H9 (cell line): Measurements from ENCODE around the gene TMEM69. TPM values are rescaled to one million over a fixed set of nuclear protein-coding genes. Genes with fewer than 3 reads are reported as not detected.

ENCODE experiments used
- DNase-seq: peaks from one replicate; pipeline ENCODE4 v3.0.0-alpha.2; 2017
- H2AFZ ChIP-seq: one replicate; pipeline ENCODE4 v1.6.1; 2013; ENCODE audit warnings: mild to moderate bottlenecking, low read length, control low read depth, moderate library complexity
- H2AK5ac ChIP-seq: 2 replicates; pipeline ENCODE4 v1.6.1; 2013; ENCODE audit warnings: low read length, control low read depth, mixed read lengths; ENCODE audit not compliant: insufficient read length
- H2BK120ac ChIP-seq: one replicate; pipeline ENCODE4 v1.6.1; 2013; ENCODE audit warnings: low read depth, mild to moderate bottlenecking, low read length, control low read depth, inconsistent platforms; ENCODE audit not compliant: poor library complexity, severe bottlenecking
- H2BK12ac ChIP-seq: 2 replicates; pipeline ENCODE4 v1.6.1; 2013; ENCODE audit warnings: low read length, control low read depth, mixed read lengths, low read depth; ENCODE audit not compliant: insufficient read length
- H2BK15ac ChIP-seq: 2 replicates; pipeline ENCODE4 v1.6.1; 2013; ENCODE audit warnings: low read depth, low read length, control low read depth
- H2BK20ac ChIP-seq: one replicate; pipeline ENCODE4 v1.6.1; 2013; ENCODE audit warnings: low read depth, mild to moderate bottlenecking, low read length, control low read depth, inconsistent platforms; ENCODE audit not compliant: poor library complexity, severe bottlenecking
- H2BK5ac ChIP-seq: 2 replicates; pipeline ENCODE4 v1.6.1; 2013; ENCODE audit warnings: low read length, control low read depth, mixed read lengths; ENCODE audit not compliant: insufficient read length
- H3K14ac ChIP-seq: 2 replicates; pipeline ENCODE4 v1.6.1; 2013; ENCODE audit warnings: low read length, control low read depth; ENCODE audit not compliant: insufficient read depth
- H3K18ac ChIP-seq: 2 replicates; pipeline ENCODE4 v1.6.1; 2013; ENCODE audit warnings: low read depth, mild to moderate bottlenecking, mixed read lengths, low read length, control low read depth; ENCODE audit not compliant: insufficient read length
- H3K23ac ChIP-seq: 2 replicates; pipeline ENCODE4 v1.6.1; 2013; ENCODE audit warnings: low read length, control low read depth, mixed read lengths, low read depth; ENCODE audit not compliant: insufficient read length
- H3K23me2 ChIP-seq: 2 replicates; pipeline ENCODE4 v1.6.1; 2013; ENCODE audit warnings: low read depth, mild to moderate bottlenecking, mixed read lengths, low read length, control low read depth; ENCODE audit not compliant: insufficient read length, poor library complexity, severe bottlenecking
- H3K27ac ChIP-seq: 2 replicates; pipeline ENCODE4 v1.5.1; 2013; ENCODE audit warnings: low read length, control low read depth, mixed read lengths, low read depth; ENCODE audit not compliant: insufficient read length
- H3K27me3 ChIP-seq: 2 replicates; pipeline ENCODE4 v1.6.1; 2013; ENCODE audit warnings: low read length, control low read depth, inconsistent platforms; ENCODE audit not compliant: insufficient read depth
- H3K4ac ChIP-seq: 2 replicates; pipeline ENCODE4 v1.6.1; 2013; ENCODE audit warnings: low read depth, mild to moderate bottlenecking, control low read depth, inconsistent platforms, low read length, moderate library complexity
- H3K4me1 ChIP-seq: 2 replicates; pipeline ENCODE4 v1.6.1; 2013; ENCODE audit warnings: low read length, control low read depth, inconsistent platforms; ENCODE audit not compliant: insufficient read depth
- H3K4me2 ChIP-seq: 2 replicates; pipeline ENCODE4 v1.6.1; 2013; ENCODE audit warnings: low read length, control low read depth, mixed read lengths; ENCODE audit not compliant: insufficient read length, insufficient read depth
- H3K56ac ChIP-seq: 2 replicates; pipeline ENCODE4 v1.6.1; 2013; ENCODE audit warnings: low read depth, mild to moderate bottlenecking, mixed read lengths, low read length, control low read depth; ENCODE audit not compliant: insufficient read length
- H3K79me1 ChIP-seq: 2 replicates; pipeline ENCODE4 v1.6.1; 2013; ENCODE audit warnings: low read depth, mild to moderate bottlenecking, moderate library complexity, low read length, control low read depth, inconsistent platforms; ENCODE audit not compliant: insufficient read depth, poor library complexity, severe bottlenecking
- H3K79me2 ChIP-seq: 2 replicates; pipeline ENCODE4 v1.6.1; 2013; ENCODE audit warnings: low read length, control low read depth, inconsistent platforms; ENCODE audit not compliant: insufficient read depth
- H3K9ac ChIP-seq: 2 replicates; pipeline ENCODE4 v1.6.1; 2013; ENCODE audit warnings: low read length, control low read depth, mixed read lengths; ENCODE audit not compliant: insufficient read length; ENCODE audit errors: extremely low read depth
- H3K9me3 ChIP-seq: one replicate; pipeline ENCODE4 v1.6.1; 2013; ENCODE audit warnings: low read depth, low read length, inconsistent platforms; ENCODE audit not compliant: control insufficient read depth
- H3T11ph ChIP-seq: one replicate; pipeline ENCODE4 v1.6.1; 2013; ENCODE audit warnings: mild to moderate bottlenecking, low read length, control low read depth, inconsistent platforms
- H4K20me1 ChIP-seq: one replicate; pipeline ENCODE4 v1.6.1; 2013; ENCODE audit not compliant: control insufficient read depth, insufficient read length, insufficient read depth
- H4K5ac ChIP-seq: 2 replicates; pipeline ENCODE4 v1.6.1; 2013; ENCODE audit warnings: low read depth, mild to moderate bottlenecking, mixed read lengths, low read length, control low read depth; ENCODE audit not compliant: insufficient read length
- H4K8ac ChIP-seq: replicated peaks from 2 replicates; pipeline ENCODE4 v1.6.1; 2013; ENCODE audit warnings: low read length, control low read depth, mixed read lengths, low read depth; ENCODE audit not compliant: insufficient read length
- H4K91ac ChIP-seq: 2 replicates; pipeline ENCODE4 v1.6.1; 2013; ENCODE audit warnings: low read depth, mild to moderate bottlenecking, moderate library complexity, mixed read lengths, low read length, control low read depth; ENCODE audit not compliant: insufficient read length
- H3K27ac Mint-ChIP-seq, 3 experiments: 2 replicates in 2 of 3; 3 replicates in 1 of 3; pipeline ENCODE4 v1.8.0; 2020 to 2021; ENCODE audit warnings: mixed read lengths in 3 of 3, mild to moderate bottlenecking in 1 of 3, moderate library complexity in 1 of 3
- H3K27me3 Mint-ChIP-seq: 2 replicates; pipeline ENCODE4 v1.8.0; 2021; ENCODE audit warnings: low read depth, mild to moderate bottlenecking, moderate library complexity, mixed read lengths
- H3K36me3 Mint-ChIP-seq, 3 experiments: 2 replicates in 2 of 3; 3 replicates in 1 of 3; pipeline ENCODE4 v1.8.0; 2020 to 2021; ENCODE audit warnings: low read depth in 3 of 3, mixed read lengths in 3 of 3; ENCODE audit not compliant: insufficient read depth in 1 of 3
- H3K4me1 Mint-ChIP-seq, 2 experiments: 2 replicates each; pipeline ENCODE4 v1.8.0; 2020; ENCODE audit warnings: mixed read lengths in 2 of 2
- H3K4me3 Mint-ChIP-seq, 2 experiments: 2 replicates in 1 of 2; 3 replicates in 1 of 2; pipeline ENCODE4 v1.8.0; 2020 to 2021; ENCODE audit warnings: mild to moderate bottlenecking in 2 of 2, mixed read lengths in 2 of 2, moderate library complexity in 1 of 2
- H3K9me3 Mint-ChIP-seq, 2 experiments: 2 replicates in 1 of 2; 3 replicates in 1 of 2; pipeline ENCODE4 v1.8.0; 2020; ENCODE audit warnings: mild to moderate bottlenecking in 2 of 2, mixed read lengths in 2 of 2, moderate library complexity in 1 of 2
- CTCF ChIP-seq: fragments of 200-600 bp; sonication (generic); conservative IDR thresholded peaks from 3 replicates; pipeline ENCODE4 v1.8.0; 2021; ENCODE audit warnings: antibody characterized with exemption, mild to moderate bottlenecking
- WGBS: extraction: QIAGEN DNeasy Blood & Tissue Kit; methylation state at CpG from one replicate; pipeline ENCODE4 v1.1.7; 2013; ENCODE audit warnings: missing lambda C conversion rate, low lambda C conversion rate, mixed read lengths; ENCODE audit not compliant: insufficient read length; ENCODE audit errors: extremely low coverage; 5-methylcytosine and 5-hydroxymethylcytosine counted together
- total RNA-seq: library from RNA; stranded (reverse); gene quantifications from 2 replicates; pipeline ENCODE4 v1.2.1, GENCODE V29; 2021

Gene TMEM69
- total RNA-seq, 1 experiment from 2014 or later, result 30.7 TPM

GRCh38 chr1:45704637-45705036 lies 16.7 kb downstream of the TMEM69 start:
- H3K27me3 ChIP-seq, result no peaks in the 10 kb centered on the region
- H2BK15ac ChIP-seq, result no peak overlapping the region
- H3T11ph ChIP-seq, result no peak overlapping the region
- no CpG with 5 or more reads among the region's 1 CpG for WGBS
- no peaks in the 10 kb centered on the region for H3K9me3 ChIP-seq
- no peak overlapping the region for H3K56ac ChIP-seq
- Mint-ChIP-seq H3K27ac (no peak overlapping the region), H3K9me3 (peaks cover 6 to 10% of the 10 kb centered on the region in 2 experiments; a peak in 4 of 5 replicates), H3K4me3 (no peak overlapping the region), H3K4me1 (no peaks in the 10 kb centered on the region), H3K27me3 (no peaks in the 10 kb centered on the region), H3K36me3 (peaks cover 3 to 7% (median 5%) of the 10 kb centered on the region in 3 experiments; a peak in 6 of 7 replicates)
- H4K91ac ChIP-seq, result no peak overlapping the region
- no peak overlapping the region for H3K4me2 ChIP-seq
- no peaks in the 10 kb centered on the region for H4K20me1 ChIP-seq
- no peak overlapping the region for H3K27ac ChIP-seq
- H3K4me1 ChIP-seq, result no peaks in the 10 kb centered on the region
- H2AFZ ChIP-seq, result no peak overlapping the region
- no peak overlapping the region for H3K18ac ChIP-seq
- no peaks in the 10 kb centered on the region for H3K23me2 ChIP-seq
- no peak overlapping the region for H4K8ac ChIP-seq
- DNase-seq, result no peak
- no peak overlapping the region for H3K23ac ChIP-seq
- no peak overlapping the region for H2BK12ac ChIP-seq
- no peak overlapping the region for H2BK5ac ChIP-seq
- no peak overlapping the region for H3K14ac ChIP-seq
- no peak overlapping the region for H3K9ac ChIP-seq
- H2BK120ac ChIP-seq, result no peak overlapping the region
- H3K79me1 ChIP-seq, result no peaks in the 10 kb centered on the region
- H4K5ac ChIP-seq, result no peak overlapping the region
- no peak overlapping the region for H2AK5ac ChIP-seq
- TF ChIP-seq CTCF, result no peak
- no peak overlapping the region for H2BK20ac ChIP-seq
- H3K79me2 ChIP-seq, result no peaks in the 10 kb centered on the region
- no peak overlapping the region for H3K4ac ChIP-seq
